B cell (primary cell): Measurements from ENCODE around the gene PTGFRN. TPM values are rescaled to one million over a fixed set of nuclear protein-coding genes. Genes with fewer than 3 reads are reported as not detected.

ENCODE experiments used
- ATAC-seq: fragments of 200-7000 bp; cut with Tn5 transposase; one replicate; pipeline ENCODE4 v1.10.0; 2021; ENCODE audit warnings: low read depth, mild to moderate bottlenecking, moderate number of reproducible peaks, moderate library complexity
- CTCF ChIA-PET: fragments of 350-600 bp; sonication (Branson Sonifier 250); formaldehyde crosslinking; loops from one replicate; lab custom pipeline; 2021; ENCODE audit warnings: antibody characterized with exemption, inconsistent platforms; lab: Charles Lee
- POLR2A ChIA-PET: fragments of 350-600 bp; sonication (Branson Sonifier 250); formaldehyde crosslinking; loops from one replicate; lab custom pipeline; 2021; ENCODE audit warnings: antibody characterized with exemption; lab: Charles Lee
- DNase-seq: peaks from one replicate; pipeline ENCODE4 v3.0.0; 2013
- H2AFZ ChIP-seq: 2 replicates; pipeline ENCODE4 v1.6.1; 2012; ENCODE audit warnings: mild to moderate bottlenecking, low read depth, low read length; ENCODE audit not compliant: insufficient read depth, poor library complexity, severe bottlenecking
- H3K27ac ChIP-seq, 2 donors: 1 replicate in 1 of 2; 2 replicates in 1 of 2; pipeline ENCODE4 v1.5.1; 2012 to 2013; ENCODE audit warnings: low read length in 2 of 2, mild to moderate bottlenecking in 2 of 2, moderate library complexity in 1 of 2
- H3K27me3 ChIP-seq, 4 experiments: fragments of 200-600 bp in 1 of 4; sonication (generic) in 1 of 4; replicated peaks in 1 of 4; 1 replicate in 2 of 4; 2 replicates in 2 of 4; pipeline versions ENCODE4 v1.6.1 to v1.7.0; 2013 to 2016; ENCODE audit warnings: low read length in 3 of 4, mild to moderate bottlenecking in 2 of 4, mixed read lengths in 1 of 4, moderate library complexity in 1 of 4; ENCODE audit not compliant: insufficient read depth in 4 of 4, control insufficient read depth in 3 of 4; ENCODE audit errors: control extremely low read depth in 1 of 4
- H3K36me3 ChIP-seq, 2 experiments: replicated peaks in 1 of 2; 1 replicate in 1 of 2; 2 replicates in 1 of 2; pipeline versions ENCODE4 v1.6.1 to v1.7.1; 2013; ENCODE audit warnings: low read length in 1 of 2; ENCODE audit not compliant: insufficient read depth in 2 of 2, control insufficient read depth in 1 of 2; ENCODE audit errors: control extremely low read depth in 1 of 2, extremely low read depth in 1 of 2
- H3K4me1 ChIP-seq, 2 donors: fragments of 200-600 bp in 1 of 2; sonication (generic) in 1 of 2; 1 replicate in 1 of 2; 2 replicates in 1 of 2; pipeline versions ENCODE4 v1.5.1 to v1.6.1; 2013 to 2017; ENCODE audit warnings: low read length in 2 of 2; ENCODE audit not compliant: control insufficient read depth in 2 of 2, insufficient read depth in 2 of 2
- H3K4me2 ChIP-seq: replicated peaks from 2 replicates; pipeline ENCODE3; 2012; ENCODE audit warnings: mild to moderate bottlenecking, low read depth, low read length; ENCODE audit not compliant: poor library complexity, severe bottlenecking
- H3K4me3 ChIP-seq, 5 experiments: fragments of 200-600 bp in 1 of 5; sonication (generic) in 1 of 5; 1 replicate in 3 of 5; 2 replicates in 2 of 5; pipeline versions ENCODE4 v1.5.1 to v1.7.0; 2011 to 2016; ENCODE audit warnings: low read length in 4 of 5, mild to moderate bottlenecking in 4 of 5, low read depth in 2 of 5, control low read depth in 1 of 5, moderate library complexity in 1 of 5; ENCODE audit not compliant: insufficient read depth in 1 of 5; ENCODE audit errors: control extremely low read depth in 1 of 5, extremely low read depth in 1 of 5
- H3K79me2 ChIP-seq: fragments of 200-600 bp; sonication (generic); one replicate; pipeline ENCODE4 v1.6.0; 2016; ENCODE audit warnings: low read length; ENCODE audit not compliant: control insufficient read depth, insufficient read depth
- H3K9ac ChIP-seq: fragments of 200-600 bp; sonication (generic); 2 replicates; pipeline ENCODE4 v1.6.1; 2017; ENCODE audit warnings: mild to moderate bottlenecking, low read length, moderate library complexity
- H3K9me3 ChIP-seq, 3 donors: one replicate each; pipeline versions ENCODE4 v1.6.1 to v1.7.1; 2013; ENCODE audit warnings: low read length in 2 of 3; ENCODE audit not compliant: control insufficient read depth in 2 of 3, insufficient read depth in 1 of 3; ENCODE audit errors: control extremely low read depth in 1 of 3
- H4K20me1 ChIP-seq: 2 replicates; pipeline ENCODE4 v1.6.0; 2012; ENCODE audit warnings: mild to moderate bottlenecking, low read length; ENCODE audit not compliant: insufficient read depth, control insufficient read depth, poor library complexity, severe bottlenecking
- H3K27ac Mint-ChIP-seq: one replicate; pipeline ENCODE4 v1.8.0; 2021; ENCODE audit warnings: mixed read lengths
- H3K27me3 Mint-ChIP-seq: one replicate; pipeline ENCODE4 v1.8.0; 2021; ENCODE audit warnings: mixed read lengths
- H3K4me1 Mint-ChIP-seq: one replicate; pipeline ENCODE4 v1.8.0; 2021; ENCODE audit warnings: mixed read lengths
- H3K4me3 Mint-ChIP-seq: one replicate; pipeline ENCODE4 v1.8.0; 2021; ENCODE audit warnings: mixed read lengths
- H3K9me3 Mint-ChIP-seq: one replicate; pipeline ENCODE4 v1.8.0; 2022; ENCODE audit warnings: mixed read lengths; ENCODE audit not compliant: insufficient read depth
- CTCF ChIP-seq: fragments of 200-600 bp; IDR thresholded peaks from one replicate; pipeline ENCODE4 v1.8.0; 2022; ENCODE audit warnings: antibody characterized with exemption, mild to moderate bottlenecking
- EZH2 ChIP-seq: IDR thresholded peaks from 2 replicates; pipeline ENCODE4 v1.6.1; 2012; ENCODE audit warnings: borderline replicate concordance, low read depth, mild to moderate bottlenecking, moderate library complexity, low read length; ENCODE audit not compliant: insufficient read depth, poor library complexity, severe bottlenecking
- WGBS: methylation state at CpG from one replicate; pipeline ENCODE4 v1.1.5; 2013; ENCODE audit warnings: missing lambda C conversion rate; ENCODE audit not compliant: insufficient coverage; 5-methylcytosine and 5-hydroxymethylcytosine counted together
- intact Hi-C: fragments of 100-400 bp; cut with micrococcal nuclease; formaldehyde crosslinking; loops from one replicate; pipeline ENCODE4 v1.10.0; 2022
- polyA plus RNA-seq: library from polyadenylated mRNA; depleted of rRNA; stranded (reverse); fragments of >200 nt; gene quantifications from 2 replicates; pipeline ENCODE4 v1.2.3, GENCODE V29; 2012
- total RNA-seq, 2 donors: library from RNA; stranded (reverse); fragments of 120-200 nt in 1 of 2; gene quantifications; 1 replicate in 1 of 2; 2 replicates in 1 of 2; pipeline versions ENCODE4 v1.2.3 to v1.2.4, GENCODE V29; 2013 to 2022

PTGFRN gene
- total and polyA plus RNA-seq, 2 donors (not counting 1 experiment from before 2014, with no cell fraction given), result 0.17 TPM; not detected in 1

DNA sequence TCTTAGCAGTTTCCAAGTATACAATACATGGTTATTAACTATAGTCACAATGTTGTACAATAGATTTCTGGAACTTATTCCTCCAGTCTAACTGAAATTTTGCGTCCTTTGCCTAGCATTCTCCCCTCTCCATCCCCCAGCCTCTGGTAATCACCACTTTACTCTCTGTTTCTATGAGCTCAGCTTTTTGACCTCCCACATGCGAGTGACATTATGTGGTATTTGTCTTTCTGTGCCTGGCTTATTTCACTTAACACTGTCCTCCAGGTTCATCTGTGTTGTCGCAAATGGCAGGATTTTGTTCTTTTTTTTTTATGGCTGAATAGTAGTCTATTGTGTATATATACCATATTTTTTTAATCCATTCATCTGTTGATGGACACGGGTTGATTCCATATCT lies 47.9 kb downstream of the PTGFRN start:
- H2AFZ ChIP-seq, result no peak overlapping the region
- ChIA-PET CTCF (no interaction called here), POLR2A (no interaction called here)
- TF ChIP-seq CTCF (no peak), EZH2 (no peak)
- Mint-ChIP-seq H3K9me3 (no peaks in the 10 kb centered on the region), H3K4me3 (no peak overlapping the region), H3K27ac (no peak overlapping the region), H3K27me3 (no peaks in the 10 kb centered on the region), H3K4me1 (no peaks in the 10 kb centered on the region)
- no peaks in the 10 kb centered on the region for H3K36me3 ChIP-seq
- no peak overlapping the region for H3K27ac ChIP-seq
- DNase-seq, result no peak
- intact Hi-C loops, result no loop called here
- no peaks in the 10 kb centered on the region for H4K20me1 ChIP-seq
- no peak for ATAC-seq
- no CpG with 5 or more reads among the region's 4 CpGs for WGBS
- no peaks in the 10 kb centered on the region for H3K27me3 ChIP-seq
- no peak overlapping the region for H3K4me2 ChIP-seq
- no peaks in the 10 kb centered on the region for H3K4me1 ChIP-seq
- no peaks in the 10 kb centered on the region for H3K9me3 ChIP-seq
- no peak overlapping the region for H3K9ac ChIP-seq
- no peaks in the 10 kb centered on the region for H3K79me2 ChIP-seq
- no peak overlapping the region for H3K4me3 ChIP-seq

GRCh38 chr1:116958110-116958509 lies 48.4 kb downstream of the PTGFRN start:
- TF ChIP-seq EZH2, result no peak
- TF ChIP-seq CTCF, result no peak

More at GRCh38 chr1:116958110-116958509, 48.4 kb downstream of the PTGFRN start:
- CTCF ChIA-PET, result no interaction called here
- POLR2A ChIA-PET, result no interaction called here
- Histone ChIP-seq H3K36me3 (no peaks in the 10 kb centered on the region), H3K9me3 (no peaks in the 10 kb centered on the region), H4K20me1 (no peaks in the 10 kb centered on the region), H3K9ac (no peak overlapping the region), H3K79me2 (no peaks in the 10 kb centered on the region), H3K27ac (no peak overlapping the region), H2AFZ (no peak overlapping the region), H3K27me3 (no peaks in the 10 kb centered on the region), H3K4me1 (no peaks in the 10 kb centered on the region), H3K4me2 (no peak overlapping the region), H3K4me3 (no peak overlapping the region)
- Mint-ChIP-seq H3K4me1 (no peaks in the 10 kb centered on the region), H3K27me3 (no peaks in the 10 kb centered on the region), H3K9me3 (no peaks in the 10 kb centered on the region), H3K4me3 (no peak overlapping the region), H3K27ac (no peak overlapping the region)
- no peak for DNase-seq
- ATAC-seq, result no peak
- WGBS, result 94% methylated on average over 3 of the region's 4 CpGs
- intact Hi-C loops, result no loop called here
